ENCODE results near the gene HUNK. TPM values are rescaled to one million over a fixed set of nuclear protein-coding genes. Genes with fewer than 3 reads are reported as not detected.

The HUNK gene
- total RNA-seq, 6 experiments from 2014 or later, result 0.12 to 0.64 (median 0.32) TPM

GRCh38 chr21:31975491-31975890 is 102.7 kb downstream of the HUNK start:
- Histone ChIP-seq H3K27me3 (no peaks in the 10 kb centered on the region), H3K27ac (no peak overlapping the region), H3K36me3 (no peaks in the 10 kb centered on the region), H3K9me3 (no peaks in the 10 kb centered on the region), H3K4me3 (no peak overlapping the region), H3K4me1 (no peaks in the 10 kb centered on the region)
- ATAC-seq, result no peak
- TF ChIP-seq, protein P1, sequence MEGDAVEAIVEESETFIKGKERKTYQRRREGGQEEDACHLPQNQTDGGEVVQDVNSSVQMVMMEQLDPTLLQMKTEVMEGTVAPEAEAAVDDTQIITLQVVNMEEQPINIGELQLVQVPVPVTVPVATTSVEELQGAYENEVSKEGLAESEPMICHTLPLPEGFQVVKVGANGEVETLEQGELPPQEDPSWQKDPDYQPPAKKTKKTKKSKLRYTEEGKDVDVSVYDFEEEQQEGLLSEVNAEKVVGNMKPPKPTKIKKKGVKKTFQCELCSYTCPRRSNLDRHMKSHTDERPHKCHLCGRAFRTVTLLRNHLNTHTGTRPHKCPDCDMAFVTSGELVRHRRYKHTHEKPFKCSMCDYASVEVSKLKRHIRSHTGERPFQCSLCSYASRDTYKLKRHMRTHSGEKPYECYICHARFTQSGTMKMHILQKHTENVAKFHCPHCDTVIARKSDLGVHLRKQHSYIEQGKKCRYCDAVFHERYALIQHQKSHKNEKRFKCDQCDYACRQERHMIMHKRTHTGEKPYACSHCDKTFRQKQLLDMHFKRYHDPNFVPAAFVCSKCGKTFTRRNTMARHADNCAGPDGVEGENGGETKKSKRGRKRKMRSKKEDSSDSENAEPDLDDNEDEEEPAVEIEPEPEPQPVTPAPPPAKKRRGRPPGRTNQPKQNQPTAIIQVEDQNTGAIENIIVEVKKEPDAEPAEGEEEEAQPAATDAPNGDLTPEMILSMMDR (IDR thresholded peaks at IDR 0.05), result no peak
- TF ChIP-seq POLR2A (IDR thresholded peaks at IDR 0.05), result no peak
- no peak for DNase-seq
- WGBS (ENCODE audit: insufficient coverage, low coverage, low lambda C conversion rate, missing lambda C conversion rate), result 76% methylated on average over 6 of the region's 6 CpGs
- intact Hi-C loops (cut with DNase I), result no loop called here

- no peaks in the 10 kb centered on the region for H3K9me3 ChIP-seq
- TF ChIP-seq, protein P1 (IDR thresholded peaks at IDR 0.05), result no peak
- no peak for TF ChIP-seq POLR2A (IDR thresholded peaks at IDR 0.05)
- no peak overlapping the region for H3K4me3 ChIP-seq
- H3K27me3 ChIP-seq, result no peaks in the 10 kb centered on the region
- peaks cover 0 to 5% (median 0%) of the 10 kb centered on the region in 4 donors for H3K4me1 ChIP-seq
- intact Hi-C loops (cut with DNase I), result no loop called here
- no peak for DNase-seq
- no CpG with 5 or more reads among the region's 7 CpGs for WGBS (ENCODE audit: insufficient coverage, low coverage, low lambda C conversion rate, missing lambda C conversion rate)
- no peak overlapping the region for H3K27ac ChIP-seq
- H3K36me3 ChIP-seq, result no peaks in the 10 kb centered on the region
- ATAC-seq, result no peak
Observed at GRCh38 chr21:31977816-31978215, 105.0 kb downstream of the HUNK start.

GRCh38 chr21:31983120-31983519 is 110.3 kb downstream of the HUNK start:
- peaks cover 0 to 30% (median 0%) of the 10 kb centered on the region in 4 donors for H3K4me1 ChIP-seq
- H3K27me3 ChIP-seq, result no peaks in the 10 kb centered on the region
- TF ChIP-seq POLR2A (IDR thresholded peaks at IDR 0.05), result no peak
- TF ChIP-seq, protein P1 (IDR thresholded peaks at IDR 0.05), result peak in 2 of 4 donors; percentile 40 to 64
- H3K4me3 ChIP-seq, result peak overlapping the region in 2 of 3 donors; percentile 10 to 19
- H3K27ac ChIP-seq, result peak overlapping the region in 2 of 3 donors; percentile 32 to 46
- no peaks in the 10 kb centered on the region for H3K9me3 ChIP-seq
- DNase-seq (peak; percentile 83 to 92 (median 84)), ATAC-seq (peak in 3 of 4 donors; percentile 99)
- WGBS (ENCODE audit: insufficient coverage, low coverage, low lambda C conversion rate, missing lambda C conversion rate), result 50% methylated on average over 3 of the region's 4 CpGs
- intact Hi-C loops (cut with DNase I), result no loop called here
- no peaks in the 10 kb centered on the region for H3K36me3 ChIP-seq

DNA sequence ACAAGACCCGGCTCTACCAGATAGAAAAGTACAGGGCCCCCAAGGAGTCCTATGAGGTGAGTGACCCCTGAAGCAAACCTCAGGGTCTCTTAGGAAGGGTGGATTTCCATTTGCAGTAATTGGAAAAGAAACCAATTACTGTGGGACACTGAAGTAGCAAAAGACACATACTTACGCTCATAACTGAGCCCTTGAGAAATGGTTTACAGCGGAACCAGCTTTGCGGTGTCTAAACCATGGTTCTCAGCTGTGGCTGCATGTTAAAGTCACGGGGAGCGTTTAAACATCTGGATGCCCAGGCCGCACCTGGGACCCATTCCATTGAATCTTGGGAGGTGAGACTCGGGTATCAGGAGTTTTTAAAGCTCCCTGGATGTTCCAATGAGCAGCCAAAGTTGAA is 110.7 kb downstream of the HUNK start:
- peak overlapping the region in 2 of 3 donors; percentile 32 to 46 for H3K27ac ChIP-seq

More for the DNA sequence above, 110.7 kb downstream of the HUNK start:
- no peaks in the 10 kb centered on the region for H3K27me3 ChIP-seq
- no peak for TF ChIP-seq POLR2A (IDR thresholded peaks at IDR 0.05)
- TF ChIP-seq, protein P1 (IDR thresholded peaks at IDR 0.05), result no peak
- WGBS (ENCODE audit: insufficient coverage, low coverage, low lambda C conversion rate, missing lambda C conversion rate), result 81% methylated on average over 8 of the region's 8 CpGs
- intact Hi-C loops (cut with DNase I), result no loop called here
- no peak for DNase-seq
- peak in 2 of 4 donors; percentile 25 to 33 for ATAC-seq
- H3K4me3 ChIP-seq, result peak overlapping the region in 2 of 3 donors; percentile 10 to 19
- H3K9me3 ChIP-seq, result no peaks in the 10 kb centered on the region
- H3K4me1 ChIP-seq, result peaks cover 0 to 30% (median 0%) of the 10 kb centered on the region in 4 donors
- no peaks in the 10 kb centered on the region for H3K36me3 ChIP-seq

Measured in right lobe of liver (tissue), 6 donors.